ENCODE results near the gene MGMT.

MGMT gene

DNA sequence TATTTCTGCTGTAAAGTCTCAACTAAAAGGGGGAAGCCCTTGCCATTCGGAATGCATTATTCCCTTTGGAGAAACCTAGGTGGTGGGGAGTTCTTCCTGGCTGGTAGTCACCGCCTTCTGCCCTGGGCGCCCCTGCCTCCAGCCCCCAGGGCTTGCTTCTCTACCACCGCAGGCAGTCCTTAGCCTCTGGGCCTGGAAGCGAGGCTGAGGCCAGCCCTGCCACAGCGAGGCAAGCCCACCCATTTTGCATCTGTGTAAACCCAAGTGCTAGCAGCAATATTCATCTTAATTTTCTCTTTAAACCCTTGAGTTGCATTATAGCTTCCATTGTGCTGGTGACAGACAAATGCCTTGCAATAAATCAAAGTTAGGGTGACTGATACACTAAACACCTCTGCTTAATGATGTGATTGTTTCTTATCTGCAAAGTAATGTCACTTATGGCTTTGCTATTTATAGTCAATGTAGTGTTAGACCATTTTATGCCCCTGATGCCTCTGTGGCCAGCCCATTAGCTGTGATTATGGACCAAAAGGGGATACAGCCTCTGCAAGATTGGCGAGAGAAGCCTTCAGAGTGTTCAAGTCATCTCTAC lies 26.2 kb upstream of the MGMT start:
- H3K27me3 ChIP-seq (ENCODE audit: insufficient read depth, low read depth, severe bottlenecking): no peaks in the 10 kb centered on the region
- TF ChIP-seq, protein P1, sequence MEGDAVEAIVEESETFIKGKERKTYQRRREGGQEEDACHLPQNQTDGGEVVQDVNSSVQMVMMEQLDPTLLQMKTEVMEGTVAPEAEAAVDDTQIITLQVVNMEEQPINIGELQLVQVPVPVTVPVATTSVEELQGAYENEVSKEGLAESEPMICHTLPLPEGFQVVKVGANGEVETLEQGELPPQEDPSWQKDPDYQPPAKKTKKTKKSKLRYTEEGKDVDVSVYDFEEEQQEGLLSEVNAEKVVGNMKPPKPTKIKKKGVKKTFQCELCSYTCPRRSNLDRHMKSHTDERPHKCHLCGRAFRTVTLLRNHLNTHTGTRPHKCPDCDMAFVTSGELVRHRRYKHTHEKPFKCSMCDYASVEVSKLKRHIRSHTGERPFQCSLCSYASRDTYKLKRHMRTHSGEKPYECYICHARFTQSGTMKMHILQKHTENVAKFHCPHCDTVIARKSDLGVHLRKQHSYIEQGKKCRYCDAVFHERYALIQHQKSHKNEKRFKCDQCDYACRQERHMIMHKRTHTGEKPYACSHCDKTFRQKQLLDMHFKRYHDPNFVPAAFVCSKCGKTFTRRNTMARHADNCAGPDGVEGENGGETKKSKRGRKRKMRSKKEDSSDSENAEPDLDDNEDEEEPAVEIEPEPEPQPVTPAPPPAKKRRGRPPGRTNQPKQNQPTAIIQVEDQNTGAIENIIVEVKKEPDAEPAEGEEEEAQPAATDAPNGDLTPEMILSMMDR (IDR thresholded peaks at IDR 0.05; ENCODE audit: low read depth, low read length): no peak
- H3K36me3 ChIP-seq: no peaks in the 10 kb centered on the region
- H3K27ac ChIP-seq: no peak overlapping the region
- no peak overlapping the region for H3K4me3 ChIP-seq (ENCODE audit: low read depth, low read length)
- no peak for DNase-seq
- no peaks in the 10 kb centered on the region for H3K9me3 ChIP-seq (ENCODE audit: severe bottlenecking)

DNA sequence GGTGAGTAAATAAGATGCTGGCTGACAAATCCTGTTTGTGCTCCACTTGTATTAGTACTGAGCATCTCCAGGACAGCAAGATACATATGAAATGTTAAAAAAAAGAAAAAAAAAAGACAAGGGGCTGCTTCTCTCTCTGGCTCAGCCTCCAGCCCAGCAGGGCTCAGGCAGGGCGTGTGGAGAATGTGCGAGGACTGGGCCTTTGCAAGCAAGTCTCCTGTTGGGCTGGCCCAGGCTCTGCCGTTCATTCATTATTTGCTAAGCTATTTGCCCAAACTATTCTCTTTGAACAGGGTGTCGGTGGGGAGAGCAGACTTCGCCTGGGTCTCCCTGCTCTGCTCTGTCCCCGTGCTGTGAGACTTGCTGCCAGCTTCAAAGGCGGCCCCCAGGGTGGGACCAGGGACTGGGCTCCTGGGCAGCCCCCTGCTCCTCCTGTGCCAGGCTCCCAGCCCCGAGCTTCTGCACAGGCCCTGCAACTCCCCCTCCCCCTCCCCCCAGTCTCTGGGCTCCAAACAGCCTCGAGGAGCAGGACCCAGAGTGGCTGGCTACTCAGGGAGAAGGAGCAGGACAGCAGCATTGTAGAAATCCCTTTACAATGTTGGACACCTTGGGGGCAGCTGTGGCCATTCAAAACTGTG lies 25.6 kb upstream of the MGMT start:
- Histone ChIP-seq H3K4me3 (ENCODE audit: low read depth, low read length) (no peak overlapping the region), H3K36me3 (no peaks in the 10 kb centered on the region), H3K9me3 (ENCODE audit: severe bottlenecking) (no peaks in the 10 kb centered on the region), H3K27ac (no peak overlapping the region), H3K27me3 (ENCODE audit: insufficient read depth, low read depth, severe bottlenecking) (no peaks in the 10 kb centered on the region)
- no peak for DNase-seq
- TF ChIP-seq, protein P1 (IDR thresholded peaks at IDR 0.05; ENCODE audit: low read depth, low read length): no peak

DNA sequence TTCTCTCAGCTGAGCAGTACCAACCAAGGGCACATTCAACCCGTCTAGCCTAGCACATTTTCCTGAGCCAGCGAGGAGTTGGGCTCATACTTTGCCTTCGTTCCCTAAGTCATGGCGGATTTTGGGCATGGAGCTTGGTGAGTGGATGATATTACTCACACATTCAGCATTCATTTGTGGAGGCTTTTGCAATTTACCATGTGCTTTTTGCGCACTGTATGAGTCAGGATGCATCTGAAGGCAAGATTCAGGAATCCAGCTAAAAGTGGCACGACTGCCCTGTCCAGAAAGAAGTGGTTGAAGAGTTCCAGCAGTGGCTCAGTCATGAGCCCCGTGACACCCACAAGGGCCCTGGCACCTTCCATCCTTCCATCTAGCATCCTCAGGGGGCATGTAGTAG lies 24.2 kb upstream of the MGMT start:
- H3K27me3 ChIP-seq (ENCODE audit: insufficient read depth, low read depth, severe bottlenecking): no peaks in the 10 kb centered on the region
- no peak overlapping the region for H3K4me3 ChIP-seq (ENCODE audit: low read depth, low read length)
- H3K36me3 ChIP-seq: no peaks in the 10 kb centered on the region
- no peak overlapping the region for H3K27ac ChIP-seq
- TF ChIP-seq, protein P1 (IDR thresholded peaks at IDR 0.05; ENCODE audit: low read depth, low read length): no peak
- DNase-seq: no peak
- no peaks in the 10 kb centered on the region for H3K9me3 ChIP-seq (ENCODE audit: severe bottlenecking)

DNA sequence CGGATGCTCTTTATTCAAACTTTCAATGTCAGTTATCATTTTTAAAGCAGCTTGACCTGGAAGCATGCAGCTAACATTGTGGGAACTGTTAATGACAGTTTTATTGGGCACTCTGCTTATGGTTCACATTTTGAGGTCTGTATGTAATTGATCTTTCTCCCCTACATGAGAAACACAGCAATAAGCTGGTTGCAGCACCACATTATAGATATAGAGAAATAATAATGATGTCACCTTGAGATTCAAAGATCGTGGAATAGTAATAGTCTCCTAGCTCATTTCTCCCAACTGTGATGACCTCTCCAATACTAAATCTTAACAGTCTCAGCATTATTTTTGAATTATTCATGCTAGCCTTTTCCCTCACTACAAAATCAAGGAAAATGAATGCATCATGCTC lies 22.7 kb upstream of the MGMT start:
- Histone ChIP-seq H3K27ac (no peak overlapping the region), H3K27me3 (ENCODE audit: insufficient read depth, low read depth, severe bottlenecking) (no peaks in the 10 kb centered on the region), H3K9me3 (ENCODE audit: severe bottlenecking) (no peaks in the 10 kb centered on the region), H3K4me3 (ENCODE audit: low read depth, low read length) (no peak overlapping the region), H3K36me3 (no peaks in the 10 kb centered on the region)
- no peak for DNase-seq
- TF ChIP-seq, protein P1 (IDR thresholded peaks at IDR 0.05; ENCODE audit: low read depth, low read length): no peak

DNA sequence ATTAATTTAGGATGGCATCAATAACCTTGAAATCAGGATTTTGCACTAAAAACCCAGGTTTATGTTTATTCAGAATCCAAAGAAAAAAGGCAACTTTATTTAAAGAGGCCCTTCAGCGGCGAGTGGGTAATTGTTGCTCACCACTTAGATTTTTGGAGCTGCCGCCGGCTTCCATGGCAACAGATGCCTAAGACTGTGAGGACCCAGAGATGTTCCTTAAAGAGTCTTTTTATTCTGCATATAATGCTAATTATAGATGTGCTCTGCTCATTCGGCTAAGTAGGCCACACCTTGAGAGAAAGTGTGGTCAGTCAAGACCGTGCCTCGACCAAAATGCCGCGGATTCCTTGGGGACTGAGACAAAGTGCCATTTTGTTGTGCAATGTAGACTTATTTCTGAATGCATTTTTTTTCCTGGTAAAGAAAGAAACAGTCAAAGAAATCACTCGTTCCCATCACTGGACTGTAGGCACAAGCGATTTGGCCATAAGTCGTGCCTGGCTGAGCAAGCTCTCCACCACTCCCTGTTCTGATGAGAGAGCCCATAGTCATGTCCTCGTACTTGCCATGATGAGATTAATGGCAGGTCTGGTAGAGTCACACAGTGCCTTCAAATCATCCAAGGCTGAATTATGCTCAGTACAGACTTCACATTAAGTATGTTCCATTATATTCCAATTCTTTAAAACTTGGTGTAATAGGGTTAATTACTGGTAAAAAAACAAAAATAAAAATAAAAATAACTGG lies 21.4 kb upstream of the MGMT start:
- Histone ChIP-seq H3K9me3 (ENCODE audit: severe bottlenecking) (no peaks in the 10 kb centered on the region), H3K36me3 (no peaks in the 10 kb centered on the region), H3K27ac (no peak overlapping the region), H3K27me3 (ENCODE audit: insufficient read depth, low read depth, severe bottlenecking) (no peaks in the 10 kb centered on the region), H3K4me3 (ENCODE audit: low read depth, low read length) (no peak overlapping the region)
- TF ChIP-seq, protein P1 (IDR thresholded peaks at IDR 0.05; ENCODE audit: low read depth, low read length): no peak
- DNase-seq: no peak
